ENCODE measurements around the gene APH1B. TPM values are rescaled to one million over a fixed set of nuclear protein-coding genes. Genes with fewer than 3 reads are reported as not detected.
"Not testable (repeated sequence)": the region's sequence is repeated elsewhere in the genome, so short reads cannot be mapped to it uniquely, and the experiment has no call there.

Gene APH1B
- total and polyA plus RNA-seq, 9 donors, result 8.5 to 13.6 (median 10.9) TPM

- no peak overlapping the region for H3K27ac ChIP-seq (ENCODE audit: low read length)
- no CpG with 5 or more reads among the region's 4 CpGs for WGBS (ENCODE audit: insufficient coverage)
- no peaks in the 10 kb centered on the region for H3K27me3 ChIP-seq (ENCODE audit: control insufficient read depth, insufficient read depth, low read length)
- no peak for DNase-seq
- H3K4me1 ChIP-seq (ENCODE audit: control insufficient read depth, insufficient read depth, low read length), result peaks cover 5% of the 10 kb centered on the region
- H3K9me3 ChIP-seq (replicated peaks; ENCODE audit: control insufficient read depth, low read depth, low read length), result no peaks in the 10 kb centered on the region
- no peaks in the 10 kb centered on the region for H3K36me3 ChIP-seq (ENCODE audit: control insufficient read depth, insufficient read depth, low read length)
- H3K4me3 ChIP-seq (ENCODE audit: low read length), result no peak overlapping the region
These were observed 59.6 kb downstream of the APH1B start for GRCh38 chr15:63337046-63337445.

- Histone ChIP-seq H3K27ac (ENCODE audit: low read length) (no peak overlapping the region), H3K36me3 (ENCODE audit: control insufficient read depth, insufficient read depth, low read length) (no peaks in the 10 kb centered on the region), H3K4me1 (ENCODE audit: control insufficient read depth, insufficient read depth, low read length) (no peaks in the 10 kb centered on the region), H3K9me3 (replicated peaks; ENCODE audit: control insufficient read depth, low read depth, low read length) (no peaks in the 10 kb centered on the region), H3K27me3 (ENCODE audit: control insufficient read depth, insufficient read depth, low read length) (no peaks in the 10 kb centered on the region), H3K4me3 (ENCODE audit: low read length) (no peak overlapping the region)
- no peak for DNase-seq
These were observed 60.8 kb downstream of the APH1B start for GRCh38 chr15:63338170-63338569.

- H3K4me3 ChIP-seq (ENCODE audit: low read length), result no peak overlapping the region
- H3K4me1 ChIP-seq (ENCODE audit: control insufficient read depth, insufficient read depth, low read length), result no peaks in the 10 kb centered on the region
- H3K36me3 ChIP-seq (ENCODE audit: control insufficient read depth, insufficient read depth, low read length), result no peaks in the 10 kb centered on the region
- no peak overlapping the region for H3K27ac ChIP-seq (ENCODE audit: low read length)
- no peak for DNase-seq
- 100% methylated on average over 1 of the region's 10 CpGs for WGBS (ENCODE audit: insufficient coverage)
- H3K9me3 ChIP-seq (replicated peaks; ENCODE audit: control insufficient read depth, low read depth, low read length), result no peaks in the 10 kb centered on the region
- H3K27me3 ChIP-seq (ENCODE audit: control insufficient read depth, insufficient read depth, low read length), result no peaks in the 10 kb centered on the region
These were observed 61.8 kb downstream of the APH1B start for GRCh38 chr15:63339006-63339766.

GRCh38 chr15:63339836-63340235 lies 62.4 kb downstream of the APH1B start:
- Histone ChIP-seq H3K4me1 (ENCODE audit: control insufficient read depth, insufficient read depth, low read length) (no peaks in the 10 kb centered on the region), H3K36me3 (ENCODE audit: control insufficient read depth, insufficient read depth, low read length) (no peaks in the 10 kb centered on the region), H3K4me3 (ENCODE audit: low read length) (no peak overlapping the region), H3K27ac (ENCODE audit: low read length) (no peak overlapping the region), H3K9me3 (replicated peaks; ENCODE audit: control insufficient read depth, low read depth, low read length) (no peaks in the 10 kb centered on the region), H3K27me3 (ENCODE audit: control insufficient read depth, insufficient read depth, low read length) (no peaks in the 10 kb centered on the region)
- no peak for DNase-seq
- WGBS (ENCODE audit: insufficient coverage), result 36% methylated on average over 1 of the region's 1 CpG

GRCh38 chr15:63340353-63340752 lies 62.9 kb downstream of the APH1B start:
- no peak overlapping the region for H3K27ac ChIP-seq (ENCODE audit: low read length)
- no peaks in the 10 kb centered on the region for H3K36me3 ChIP-seq (ENCODE audit: control insufficient read depth, insufficient read depth, low read length)
- no peaks in the 10 kb centered on the region for H3K27me3 ChIP-seq (ENCODE audit: control insufficient read depth, insufficient read depth, low read length)
- no peaks in the 10 kb centered on the region for H3K4me1 ChIP-seq (ENCODE audit: control insufficient read depth, insufficient read depth, low read length)
- no peak overlapping the region for H3K4me3 ChIP-seq (ENCODE audit: low read length)
- H3K9me3 ChIP-seq (replicated peaks; ENCODE audit: control insufficient read depth, low read depth, low read length), result no peaks in the 10 kb centered on the region
- WGBS (ENCODE audit: insufficient coverage), result 72% methylated on average over 8 of the region's 8 CpGs
- DNase-seq, result no peak

GRCh38 chr15:63340878-63341277 lies 63.5 kb downstream of the APH1B start:
- 80% methylated on average over 1 of the region's 3 CpGs for WGBS (ENCODE audit: insufficient coverage)
- no peaks in the 10 kb centered on the region for H3K9me3 ChIP-seq (replicated peaks; ENCODE audit: control insufficient read depth, low read depth, low read length)

GRCh38 chr15:63341898-63342297 lies 64.5 kb downstream of the APH1B start:
- 100% methylated on average over 2 of the region's 4 CpGs for WGBS (ENCODE audit: insufficient coverage)
- H3K9me3 ChIP-seq (replicated peaks; ENCODE audit: control insufficient read depth, low read depth, low read length), result no peaks in the 10 kb centered on the region
- H3K27me3 ChIP-seq (ENCODE audit: control insufficient read depth, insufficient read depth, low read length), result no peaks in the 10 kb centered on the region
- no peak overlapping the region for H3K4me3 ChIP-seq (ENCODE audit: low read length)
- DNase-seq, result no peak
- H3K4me1 ChIP-seq (ENCODE audit: control insufficient read depth, insufficient read depth, low read length), result peaks cover 3% of the 10 kb centered on the region
- H3K27ac ChIP-seq (ENCODE audit: low read length), result no peak overlapping the region
- no peaks in the 10 kb centered on the region for H3K36me3 ChIP-seq (ENCODE audit: control insufficient read depth, insufficient read depth, low read length)

More at GRCh38 chr15:63340878-63341277, 63.5 kb downstream of the APH1B start:
- H3K27me3 ChIP-seq (ENCODE audit: control insufficient read depth, insufficient read depth, low read length), result no peaks in the 10 kb centered on the region
- H3K36me3 ChIP-seq (ENCODE audit: control insufficient read depth, insufficient read depth, low read length), result no peaks in the 10 kb centered on the region
- DNase-seq, result no peak
- H3K4me3 ChIP-seq (ENCODE audit: low read length), result no peak overlapping the region
- H3K4me1 ChIP-seq (ENCODE audit: control insufficient read depth, insufficient read depth, low read length), result no peaks in the 10 kb centered on the region
- no peak overlapping the region for H3K27ac ChIP-seq (ENCODE audit: low read length)

GRCh38 chr15:63342996-63343562 lies 65.7 kb downstream of the APH1B start:
- not testable (repeated sequence) for H3K9me3 ChIP-seq (replicated peaks; ENCODE audit: control insufficient read depth, low read depth, low read length); H3K4me3 ChIP-seq (ENCODE audit: low read length); H3K36me3 ChIP-seq (ENCODE audit: control insufficient read depth, insufficient read depth, low read length); H3K27me3 ChIP-seq (ENCODE audit: control insufficient read depth, insufficient read depth, low read length); DNase-seq; H3K27ac ChIP-seq (ENCODE audit: low read length)
- H3K4me1 ChIP-seq (ENCODE audit: control insufficient read depth, insufficient read depth, low read length), result peaks cover 12% of the 10 kb centered on the region
- 60% methylated on average over 2 of the region's 11 CpGs for WGBS (ENCODE audit: insufficient coverage)

GRCh38 chr15:63344731-63345390 lies 67.5 kb downstream of the APH1B start:
- Histone ChIP-seq H3K9me3 (replicated peaks; ENCODE audit: control insufficient read depth, low read depth, low read length) (no peaks in the 10 kb centered on the region), H3K27me3 (ENCODE audit: control insufficient read depth, insufficient read depth, low read length) (no peaks in the 10 kb centered on the region), H3K4me3 (ENCODE audit: low read length) (no peak overlapping the region), H3K36me3 (ENCODE audit: control insufficient read depth, insufficient read depth, low read length) (no peaks in the 10 kb centered on the region), H3K27ac (ENCODE audit: low read length) (no peak overlapping the region), H3K4me1 (ENCODE audit: control insufficient read depth, insufficient read depth, low read length) (peaks cover 24% of the 10 kb centered on the region)
- no peak for DNase-seq
- 61% methylated on average over 5 of the region's 5 CpGs for WGBS (ENCODE audit: insufficient coverage)

GRCh38 chr15:63345391-63345752 lies 68.0 kb downstream of the APH1B start:
- Histone ChIP-seq H3K4me1 (ENCODE audit: control insufficient read depth, insufficient read depth, low read length) (peaks cover 29% of the 10 kb centered on the region), H3K9me3 (replicated peaks; ENCODE audit: control insufficient read depth, low read depth, low read length) (no peaks in the 10 kb centered on the region), H3K4me3 (ENCODE audit: low read length) (no peak overlapping the region), H3K27me3 (ENCODE audit: control insufficient read depth, insufficient read depth, low read length) (no peaks in the 10 kb centered on the region), H3K36me3 (ENCODE audit: control insufficient read depth, insufficient read depth, low read length) (no peaks in the 10 kb centered on the region), H3K27ac (ENCODE audit: low read length) (no peak overlapping the region)
- DNase-seq, result no peak
- WGBS (ENCODE audit: insufficient coverage), result 88% methylated on average over 14 of the region's 14 CpGs
